ENCODE data around the gene PGAP6. TPM values are rescaled to one million over a fixed set of nuclear protein-coding genes. Genes with fewer than 3 reads are reported as not detected.

Gene PGAP6
- total and polyA plus RNA-seq, 9 of the 15 experiments (the other 6 are each of a cell fraction or from before 2014, with no cell fraction given), result 0.45 to 50.2 (median 39.3) TPM

DNA sequence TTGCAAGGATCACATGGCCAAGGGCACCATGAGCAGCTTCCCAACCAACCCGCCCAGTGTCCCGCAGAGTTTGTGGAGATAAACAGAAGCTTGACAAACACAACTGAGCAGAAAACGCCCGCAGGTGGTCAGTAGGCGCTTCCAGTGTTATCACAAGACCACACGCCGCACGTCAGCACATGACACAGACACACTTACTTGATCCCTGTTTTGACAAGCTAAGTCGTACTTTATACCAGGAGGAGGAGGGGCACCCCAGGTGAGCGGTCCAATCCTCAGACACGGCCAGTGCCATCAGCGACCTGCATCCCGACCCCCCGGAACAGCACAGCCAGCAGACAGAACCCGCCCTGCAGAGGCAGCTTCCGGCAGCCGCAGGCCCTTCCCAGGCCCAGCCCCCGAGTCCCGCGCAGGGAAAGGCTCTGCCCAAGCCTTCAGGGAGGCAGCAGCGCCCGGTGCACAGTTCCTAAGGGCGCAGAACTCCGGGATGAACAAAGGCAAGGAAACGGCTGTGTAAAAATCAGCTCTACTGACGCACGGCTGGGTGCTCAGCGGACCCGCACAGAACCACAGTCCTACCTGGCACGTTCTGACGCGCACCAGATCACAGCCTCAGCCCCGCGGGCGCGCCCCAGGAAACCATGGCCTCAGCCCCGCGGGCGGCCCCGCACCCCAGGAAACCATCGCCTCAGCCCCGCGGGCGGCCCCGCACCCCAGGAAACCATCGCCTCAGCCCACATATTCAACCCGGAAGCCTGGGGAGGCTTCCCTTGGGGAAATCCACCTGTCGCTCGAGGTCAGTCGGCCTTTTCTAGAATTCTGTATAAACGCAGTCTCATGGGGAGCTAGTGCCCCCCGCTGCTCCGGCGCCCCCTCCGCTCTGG lies 57.1 kb downstream of the PGAP6 start (continued):
- TF ChIP-seq, protein P1, sequence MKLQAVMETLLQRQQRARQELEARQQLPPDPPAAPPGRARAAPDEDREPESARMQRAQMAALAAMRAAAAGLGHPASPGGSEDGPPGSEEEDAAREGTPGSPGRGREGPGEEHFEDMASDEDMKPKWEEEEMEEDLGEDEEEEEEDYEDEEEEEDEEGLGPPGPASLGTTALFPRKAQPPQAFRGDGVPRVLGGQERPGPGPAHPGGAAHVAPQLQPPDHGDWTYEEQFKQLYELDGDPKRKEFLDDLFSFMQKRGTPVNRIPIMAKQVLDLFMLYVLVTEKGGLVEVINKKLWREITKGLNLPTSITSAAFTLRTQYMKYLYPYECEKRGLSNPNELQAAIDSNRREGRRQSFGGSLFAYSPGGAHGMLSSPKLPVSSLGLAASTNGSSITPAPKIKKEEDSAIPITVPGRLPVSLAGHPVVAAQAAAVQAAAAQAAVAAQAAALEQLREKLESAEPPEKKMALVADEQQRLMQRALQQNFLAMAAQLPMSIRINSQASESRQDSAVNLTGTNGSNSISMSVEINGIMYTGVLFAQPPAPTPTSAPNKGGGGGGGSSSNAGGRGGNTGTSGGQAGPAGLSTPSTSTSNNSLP (IDR thresholded peaks at IDR 0.05; ENCODE audit: borderline replicate concordance, low read depth, low read length), result no peak
- TF ChIP-seq CREM (IDR thresholded peaks at IDR 0.05; ENCODE audit: low read depth), result peak; percentile 92
- peak; percentile 62 for TF ChIP-seq FOSL1 (tag; conservative IDR thresholded peaks at IDR 0.05)
- TF ChIP-seq TCF3 (CRISPR knock-in tag; IDR thresholded peaks at IDR 0.05), result peak; percentile 90
- TF ChIP-seq CTBP1 (IDR thresholded peaks at IDR 0.05; ENCODE audit: borderline replicate concordance), result peak; percentile 89; the same call in 1 of the 2 replicates
- peak; percentile 71 for TF ChIP-seq JUND (IDR thresholded peaks at IDR 0.05; ENCODE audit: borderline replicate concordance, low read depth, low read length)
- peak; percentile 63; the same call in 1 of the 3 replicates for TF ChIP-seq JUND (tag; IDR thresholded peaks at IDR 0.05; ENCODE audit: borderline replicate concordance, low read depth, low read length)
- peak; percentile 27; the same call in 1 of the 2 replicates for TF ChIP-seq PHF8 (IDR thresholded peaks at IDR 0.05; ENCODE audit: borderline replicate concordance, low read length)
- TF ChIP-seq CXXC5 (CRISPR knock-in tag; IDR thresholded peaks at IDR 0.05), result peak; percentile 92
- TF ChIP-seq, protein P2, sequence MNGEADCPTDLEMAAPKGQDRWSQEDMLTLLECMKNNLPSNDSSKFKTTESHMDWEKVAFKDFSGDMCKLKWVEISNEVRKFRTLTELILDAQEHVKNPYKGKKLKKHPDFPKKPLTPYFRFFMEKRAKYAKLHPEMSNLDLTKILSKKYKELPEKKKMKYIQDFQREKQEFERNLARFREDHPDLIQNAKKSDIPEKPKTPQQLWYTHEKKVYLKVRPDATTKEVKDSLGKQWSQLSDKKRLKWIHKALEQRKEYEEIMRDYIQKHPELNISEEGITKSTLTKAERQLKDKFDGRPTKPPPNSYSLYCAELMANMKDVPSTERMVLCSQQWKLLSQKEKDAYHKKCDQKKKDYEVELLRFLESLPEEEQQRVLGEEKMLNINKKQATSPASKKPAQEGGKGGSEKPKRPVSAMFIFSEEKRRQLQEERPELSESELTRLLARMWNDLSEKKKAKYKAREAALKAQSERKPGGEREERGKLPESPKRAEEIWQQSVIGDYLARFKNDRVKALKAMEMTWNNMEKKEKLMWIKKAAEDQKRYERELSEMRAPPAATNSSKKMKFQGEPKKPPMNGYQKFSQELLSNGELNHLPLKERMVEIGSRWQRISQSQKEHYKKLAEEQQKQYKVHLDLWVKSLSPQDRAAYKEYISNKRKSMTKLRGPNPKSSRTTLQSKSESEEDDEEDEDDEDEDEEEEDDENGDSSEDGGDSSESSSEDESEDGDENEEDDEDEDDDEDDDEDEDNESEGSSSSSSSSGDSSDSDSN (IDR thresholded peaks at IDR 0.05; ENCODE audit: borderline replicate concordance in 1 of 2, low read depth in 2 of 2, low read length in 2 of 2), result peak in 1 of 2 experiments; percentile 76; a peak in 1 of 4 replicates
- TF ChIP-seq ZFX (CRISPR knock-in tag; IDR thresholded peaks at IDR 0.05), result peak; percentile 72
- no peak for TF ChIP-seq SMARCA5 (IDR thresholded peaks at IDR 0.05)
- peak; percentile 92 for TF ChIP-seq ARID1B (IDR thresholded peaks at IDR 0.05)
- TF ChIP-seq STAG1 (CRISPR knock-in tag; IDR thresholded peaks at IDR 0.05; ENCODE audit: borderline replicate concordance), result no peak
- TF ChIP-seq HDAC1 (IDR thresholded peaks at IDR 0.05), result peak in 1 of 2 experiments; percentile 89; a peak in 2 of 4 replicates
- TF ChIP-seq, protein P3, sequence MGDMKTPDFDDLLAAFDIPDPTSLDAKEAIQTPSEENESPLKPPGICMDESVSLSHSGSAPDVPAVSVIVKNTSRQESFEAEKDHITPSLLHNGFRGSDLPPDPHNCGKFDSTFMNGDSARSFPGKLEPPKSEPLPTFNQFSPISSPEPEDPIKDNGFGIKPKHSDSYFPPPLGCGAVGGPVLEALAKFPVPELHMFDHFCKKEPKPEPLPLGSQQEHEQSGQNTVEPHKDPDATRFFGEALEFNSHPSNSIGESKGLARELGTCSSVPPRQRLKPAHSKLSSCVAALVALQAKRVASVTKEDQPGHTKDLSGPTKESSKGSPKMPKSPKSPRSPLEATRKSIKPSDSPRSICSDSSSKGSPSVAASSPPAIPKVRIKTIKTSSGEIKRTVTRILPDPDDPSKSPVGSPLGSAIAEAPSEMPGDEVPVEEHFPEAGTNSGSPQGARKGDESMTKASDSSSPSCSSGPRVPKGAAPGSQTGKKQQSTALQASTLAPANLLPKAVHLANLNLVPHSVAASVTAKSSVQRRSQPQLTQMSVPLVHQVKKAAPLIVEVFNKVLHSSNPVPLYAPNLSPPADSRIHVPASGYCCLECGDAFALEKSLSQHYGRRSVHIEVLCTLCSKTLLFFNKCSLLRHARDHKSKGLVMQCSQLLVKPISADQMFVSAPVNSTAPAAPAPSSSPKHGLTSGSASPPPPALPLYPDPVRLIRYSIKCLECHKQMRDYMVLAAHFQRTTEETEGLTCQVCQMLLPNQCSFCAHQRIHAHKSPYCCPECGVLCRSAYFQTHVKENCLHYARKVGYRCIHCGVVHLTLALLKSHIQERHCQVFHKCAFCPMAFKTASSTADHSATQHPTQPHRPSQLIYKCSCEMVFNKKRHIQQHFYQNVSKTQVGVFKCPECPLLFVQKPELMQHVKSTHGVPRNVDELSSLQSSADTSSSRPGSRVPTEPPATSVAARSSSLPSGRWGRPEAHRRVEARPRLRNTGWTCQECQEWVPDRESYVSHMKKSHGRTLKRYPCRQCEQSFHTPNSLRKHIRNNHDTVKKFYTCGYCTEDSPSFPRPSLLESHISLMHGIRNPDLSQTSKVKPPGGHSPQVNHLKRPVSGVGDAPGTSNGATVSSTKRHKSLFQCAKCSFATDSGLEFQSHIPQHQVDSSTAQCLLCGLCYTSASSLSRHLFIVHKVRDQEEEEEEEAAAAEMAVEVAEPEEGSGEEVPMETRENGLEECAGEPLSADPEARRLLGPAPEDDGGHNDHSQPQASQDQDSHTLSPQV (IDR thresholded peaks at IDR 0.05), result peak; percentile 78
- TF ChIP-seq, protein P4, sequence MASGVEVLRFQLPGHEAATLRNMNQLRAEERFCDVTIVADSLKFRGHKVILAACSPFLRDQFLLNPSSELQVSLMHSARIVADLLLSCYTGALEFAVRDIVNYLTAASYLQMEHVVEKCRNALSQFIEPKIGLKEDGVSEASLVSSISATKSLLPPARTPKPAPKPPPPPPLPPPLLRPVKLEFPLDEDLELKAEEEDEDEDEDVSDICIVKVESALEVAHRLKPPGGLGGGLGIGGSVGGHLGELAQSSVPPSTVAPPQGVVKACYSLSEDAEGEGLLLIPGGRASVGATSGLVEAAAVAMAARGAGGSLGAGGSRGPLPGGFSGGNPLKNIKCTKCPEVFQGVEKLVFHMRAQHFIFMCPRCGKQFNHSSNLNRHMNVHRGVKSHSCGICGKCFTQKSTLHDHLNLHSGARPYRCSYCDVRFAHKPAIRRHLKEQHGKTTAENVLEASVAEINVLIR (CRISPR knock-in tag; IDR thresholded peaks at IDR 0.05), result peak; percentile 6; the same call in 1 of the 2 replicates

Data from K562 (cell line).